Stimulated activated CD8-positive, alpha-beta memory T cell treated with anti-CD3 and anti-CD28 coated beads, Interleukin-2, amount 100 ng/mL, for 1 hour (primary cell): Measurements from ENCODE around the gene LILRA6.

Experiments
- DNase-seq, 2 donors: peaks; one replicate each; pipeline ENCODE4 v3.0.0-alpha.2; 2020; ENCODE audit warnings: low read depth in 2 of 2

LILRA6 gene

DNA sequence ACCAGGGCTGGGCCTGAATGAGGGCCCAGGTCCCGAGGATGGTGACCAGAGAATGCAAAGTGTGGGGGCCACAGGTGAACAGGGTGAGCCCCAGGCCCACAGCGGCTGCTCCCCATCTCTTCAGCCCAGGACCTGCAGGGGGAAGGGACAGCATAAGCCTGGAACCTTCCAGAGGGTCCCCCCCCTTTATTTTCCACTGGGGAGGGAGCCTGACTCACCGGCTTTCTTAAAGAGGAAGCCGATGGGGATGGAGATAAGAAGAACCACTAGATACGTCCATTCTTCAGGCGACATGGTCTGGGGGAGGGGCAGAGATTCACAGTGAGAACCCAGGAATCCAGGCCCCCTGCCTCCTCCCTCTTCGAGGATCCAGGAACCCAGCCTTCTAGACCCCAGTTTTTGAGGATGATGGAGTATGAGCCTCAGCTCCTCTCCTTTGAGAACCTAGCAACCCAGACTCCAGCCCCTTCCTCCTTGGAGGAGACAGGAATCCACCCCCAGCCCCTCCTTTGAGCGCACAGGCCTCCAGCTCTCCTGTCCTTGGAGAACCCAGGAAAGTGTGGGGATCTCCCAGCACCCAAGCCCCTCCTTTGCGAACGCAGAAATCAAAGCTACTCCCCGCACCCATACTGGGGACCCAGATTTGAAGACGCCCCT lies 54.2 kb downstream of the LILRA6 start:
- no peak for DNase-seq

GRCh38 chr19:54186934-54187381 lies 55.6 kb downstream of the LILRA6 start:
- no peak for DNase-seq
